ENCODE results near the gene EML3. TPM values are rescaled to one million over a fixed set of nuclear protein-coding genes. Genes with fewer than 3 reads are reported as not detected.

Gene EML3
- total RNA-seq, 1 experiment from 2014 or later = 51.1 TPM

DNA sequence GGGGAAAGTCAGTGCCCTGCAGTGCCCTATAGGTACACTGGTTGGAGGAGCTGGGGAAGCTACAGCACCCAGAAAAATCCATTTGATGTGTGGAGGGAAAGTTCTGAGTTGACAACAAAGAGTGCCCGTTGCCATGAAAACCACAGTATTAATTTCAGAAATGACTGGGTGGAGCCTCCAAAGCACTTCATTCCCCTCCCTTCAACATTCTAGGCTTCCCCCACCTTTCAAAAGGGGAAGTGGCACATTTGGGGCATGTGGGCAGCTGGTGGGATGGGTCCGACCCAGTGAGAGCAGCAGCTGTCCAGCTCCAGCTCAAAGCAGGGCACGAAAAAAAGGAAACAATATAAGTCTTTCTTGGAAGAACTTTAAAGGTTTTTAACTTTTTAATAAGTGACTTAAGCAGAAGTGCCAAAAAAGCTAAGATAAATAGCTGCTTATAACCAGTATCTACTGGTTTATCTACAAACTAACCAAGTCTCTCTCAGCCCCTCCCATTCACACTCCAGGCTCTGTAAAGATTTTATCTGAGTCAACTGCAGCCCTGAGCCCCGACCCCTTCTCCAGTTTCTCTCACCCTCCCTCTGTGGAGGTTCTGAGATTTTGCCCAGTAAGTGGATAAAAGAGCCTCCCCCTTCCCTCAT, 57.0 kb downstream of the EML3 start:
- H3K9me3 Mint-ChIP-seq = no peaks in the 10 kb centered on the region
- H3K4me1 Mint-ChIP-seq = peaks cover 78% of the 10 kb centered on the region
- CTCF ChIA-PET = interaction anchor here (0.7 to 11.8 kb wide), 5 partner anchors 10 to 232 kb away, joined by 4 to 311 read pairs (median 61); partner anchors contain the start of genes AHNAK and TMEM179B
- POLR2A ChIA-PET = interaction anchor here (0.6 to 2.0 kb wide), 4 partner anchors 13 to 174 kb away, joined by 3 to 9 read pairs (median 4); partner anchors contain the start of gene TUT1
- TF ChIP-seq NR1H2 (CRISPR knock-in tag; IDR thresholded peaks at IDR 0.05) (no peak), GRHL2 (CRISPR knock-in tag; IDR thresholded peaks at IDR 0.05; ENCODE audit: insufficient replicate concordance, severe bottlenecking) (no peak), ZNF671 (CRISPR knock-in tag; IDR thresholded peaks at IDR 0.05) (no peak), ZNF425 (CRISPR knock-in tag; conservative IDR thresholded peaks at IDR 0.05) (no peak), ERG (CRISPR knock-in tag; IDR thresholded peaks at IDR 0.05) (no peak), ZNF263 (CRISPR knock-in tag; IDR thresholded peaks at IDR 0.05; ENCODE audit: low read depth) (no peak), RORB (CRISPR knock-in tag; IDR thresholded peaks at IDR 0.05) (no peak), MYBL2 (CRISPR knock-in tag; IDR thresholded peaks at IDR 0.05) (no peak), SOX15 (CRISPR knock-in tag; IDR thresholded peaks at IDR 0.05) (no peak), ZBTB21 (CRISPR knock-in tag; IDR thresholded peaks at IDR 0.05; ENCODE audit: borderline replicate concordance) (no peak), PRRX2 (CRISPR knock-in tag; IDR thresholded peaks at IDR 0.05) (no peak), ZBTB43 (CRISPR knock-in tag; IDR thresholded peaks at IDR 0.05) (no peak), MAX (CRISPR knock-in tag; IDR thresholded peaks at IDR 0.05) (no peak)
- TF ChIP-seq, protein P1, sequence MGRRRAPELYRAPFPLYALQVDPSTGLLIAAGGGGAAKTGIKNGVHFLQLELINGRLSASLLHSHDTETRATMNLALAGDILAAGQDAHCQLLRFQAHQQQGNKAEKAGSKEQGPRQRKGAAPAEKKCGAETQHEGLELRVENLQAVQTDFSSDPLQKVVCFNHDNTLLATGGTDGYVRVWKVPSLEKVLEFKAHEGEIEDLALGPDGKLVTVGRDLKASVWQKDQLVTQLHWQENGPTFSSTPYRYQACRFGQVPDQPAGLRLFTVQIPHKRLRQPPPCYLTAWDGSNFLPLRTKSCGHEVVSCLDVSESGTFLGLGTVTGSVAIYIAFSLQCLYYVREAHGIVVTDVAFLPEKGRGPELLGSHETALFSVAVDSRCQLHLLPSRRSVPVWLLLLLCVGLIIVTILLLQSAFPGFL (CRISPR knock-in tag; IDR thresholded peaks at IDR 0.05; ENCODE audit: borderline replicate concordance) = no peak
- TF ChIP-seq, protein P2, sequence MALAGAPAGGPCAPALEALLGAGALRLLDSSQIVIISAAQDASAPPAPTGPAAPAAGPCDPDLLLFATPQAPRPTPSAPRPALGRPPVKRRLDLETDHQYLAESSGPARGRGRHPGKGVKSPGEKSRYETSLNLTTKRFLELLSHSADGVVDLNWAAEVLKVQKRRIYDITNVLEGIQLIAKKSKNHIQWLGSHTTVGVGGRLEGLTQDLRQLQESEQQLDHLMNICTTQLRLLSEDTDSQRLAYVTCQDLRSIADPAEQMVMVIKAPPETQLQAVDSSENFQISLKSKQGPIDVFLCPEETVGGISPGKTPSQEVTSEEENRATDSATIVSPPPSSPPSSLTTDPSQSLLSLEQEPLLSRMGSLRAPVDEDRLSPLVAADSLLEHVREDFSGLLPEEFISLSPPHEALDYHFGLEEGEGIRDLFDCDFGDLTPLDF (CRISPR knock-in tag; IDR thresholded peaks at IDR 0.05) = no peak
- no peak for ATAC-seq
- no peak overlapping the region for H3K4me3 Mint-ChIP-seq
- H3K27ac Mint-ChIP-seq = peak overlapping the region; percentile 97
- peaks cover 3% of the 10 kb centered on the region for H3K27me3 Mint-ChIP-seq (ENCODE audit: low read depth)
- DNase-seq (ENCODE audit: low spot score) = no peak
- peaks cover 32% of the 10 kb centered on the region for H3K36me3 Mint-ChIP-seq

DNA sequence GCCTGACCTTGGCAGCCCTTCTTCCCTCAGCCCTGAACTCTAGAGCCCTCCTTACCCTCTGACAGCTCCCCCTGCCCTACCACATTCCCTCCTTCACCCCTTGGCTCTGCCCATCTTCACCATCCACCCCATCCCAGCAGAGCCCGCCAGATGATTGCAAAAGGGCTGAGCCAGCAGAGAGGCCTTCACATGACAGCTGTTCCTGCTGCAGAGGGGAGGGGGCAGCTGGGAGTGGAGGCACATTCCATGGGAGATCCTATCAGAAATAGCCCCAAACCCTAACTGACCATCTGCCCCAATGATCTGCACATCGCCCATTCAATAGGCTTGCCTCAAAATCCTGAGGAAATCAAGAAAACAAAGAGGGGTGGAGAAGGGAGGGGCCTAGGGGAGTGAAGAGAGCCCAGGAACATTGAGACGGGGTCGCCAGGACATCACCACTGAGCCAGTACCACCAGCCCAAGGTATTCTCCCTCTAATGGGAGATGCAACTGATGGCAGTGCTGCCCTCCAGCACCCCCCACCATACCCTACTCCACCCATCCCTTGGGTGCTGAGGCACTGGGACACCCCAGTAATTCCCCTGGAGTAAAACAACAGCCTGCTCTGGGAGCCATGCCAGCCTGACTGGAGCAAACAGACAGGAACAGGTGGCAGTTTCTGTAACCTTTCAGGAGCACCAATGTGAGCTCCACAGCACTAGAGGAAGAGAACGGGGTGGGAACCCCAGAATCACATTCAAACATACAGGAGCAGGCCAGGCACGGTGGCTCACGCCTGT, 58.0 kb downstream of the EML3 start:
- DNase-seq (ENCODE audit: low spot score) (no peak), ATAC-seq (no peak)
- H3K27me3 Mint-ChIP-seq (ENCODE audit: low read depth) = peaks cover 13% of the 10 kb centered on the region
- H3K27ac Mint-ChIP-seq = peak overlapping the region; percentile 58
- H3K9me3 Mint-ChIP-seq = no peaks in the 10 kb centered on the region
- peaks cover 24% of the 10 kb centered on the region for H3K36me3 Mint-ChIP-seq
- ChIA-PET CTCF (interaction anchor here (1.0 to 11.8 kb wide), 5 partner anchors 9 to 233 kb away, joined by 3 to 311 read pairs (median 61); partner anchors contain the start of genes AHNAK and TMEM179B), POLR2A (interaction anchor here (2.0 kb wide), 2 partner anchors 37 to 159 kb away, joined by 8 to 9 read pairs; partner anchors contain the start of gene TUT1)
- H3K4me1 Mint-ChIP-seq = peaks cover 68% of the 10 kb centered on the region
- no peak overlapping the region for H3K4me3 Mint-ChIP-seq
- TF ChIP-seq TEAD4 (CRISPR knock-in tag; IDR thresholded peaks at IDR 0.05) = no peak
- TF ChIP-seq MXD4 (CRISPR knock-in tag; IDR thresholded peaks at IDR 0.05; ENCODE audit: borderline replicate concordance) = no peak
- no peak for TF ChIP-seq ESRRA (CRISPR knock-in tag; IDR thresholded peaks at IDR 0.05; ENCODE audit: borderline replicate concordance)
- TF ChIP-seq E2F4 (CRISPR knock-in tag; IDR thresholded peaks at IDR 0.05; ENCODE audit: borderline replicate concordance, low read depth) = no peak
- TF ChIP-seq IRF1 (CRISPR knock-in tag; IDR thresholded peaks at IDR 0.05) = no peak
- no peak for TF ChIP-seq ZNF232 (CRISPR knock-in tag; IDR thresholded peaks at IDR 0.05)
- TF ChIP-seq GTF2I (CRISPR knock-in tag; conservative IDR thresholded peaks at IDR 0.05) = no peak
- no peak for TF ChIP-seq ZNF138 (CRISPR knock-in tag; conservative IDR thresholded peaks at IDR 0.05)

All from WTC11 (cell line).